Measurements from ENCODE around the gene DHX32. TPM values are rescaled to one million over a fixed set of nuclear protein-coding genes. Genes with fewer than 3 reads are reported as not detected.
"Not testable (repeated sequence)": the region's sequence is repeated elsewhere in the genome, so short reads cannot be mapped to it uniquely, and the experiment has no call there.

Gene DHX32
- total and polyA plus RNA-seq, 2 donors (not counting 3 experiments of a cell fraction or from before 2014, with no cell fraction given): 17.1 to 29.6 TPM

GRCh38 chr10:125889441-125889840 is 8.3 kb upstream of the DHX32 start:
- intact Hi-C loops (cut with micrococcal nuclease); H3K4me1 ChIP-seq (ENCODE audit: control insufficient read depth, extremely low read depth, insufficient read depth, low read length); BruUV-seq (replicated peaks); H3K9me3 ChIP-seq (replicated peaks; ENCODE audit: control insufficient read depth, insufficient read depth, low read length); H2AFZ ChIP-seq (ENCODE audit: low read depth, low read length); FAIRE-seq; DNase-seq (ENCODE audit: low read depth, low spot score); dilution Hi-C loops (cut with MboI; ENCODE audit: extremely low pct_ligation_motif_present, low sequenced_read_pairs); CTCF ChIA-PET; H4K20me1 ChIP-seq (replicated peaks; ENCODE audit: control insufficient read depth, extremely low read depth, insufficient read depth, low read length); H3K4me2 ChIP-seq (ENCODE audit: insufficient read depth, low read length); H3K9me1 ChIP-seq (replicated peaks; ENCODE audit: control insufficient read depth, extremely low read depth, insufficient read depth, low read length); H3K27ac ChIP-seq (ENCODE audit: insufficient read depth, low read depth, low read length); H3K27me3 ChIP-seq (ENCODE audit: control insufficient read depth in 2 of 2, insufficient read depth in 2 of 2, low read length in 2 of 2); H3K4me3 ChIP-seq (replicated peaks in 1 of 3; ENCODE audit: insufficient read depth in 1 of 3, low read depth in 1 of 3, low read length in 3 of 3); H3K36me3 ChIP-seq (ENCODE audit: control insufficient read depth in 2 of 2, extremely low read depth in 1 of 2, insufficient read depth in 2 of 2, low read length in 2 of 2); H3K9ac ChIP-seq (replicated peaks; ENCODE audit: extremely low read depth, insufficient read depth, low read length); POLR2A ChIA-PET: not testable (repeated sequence)
- peaks cover 10% of the 10 kb centered on the region for H3K79me2 ChIP-seq (ENCODE audit: control insufficient read depth, insufficient read depth, low read length)

- CTCF ChIA-PET: no interaction called here
- Histone ChIP-seq H3K4me1 (ENCODE audit: control insufficient read depth, extremely low read depth, insufficient read depth, low read length) (no peaks in the 10 kb centered on the region), H3K4me2 (ENCODE audit: insufficient read depth, low read length) (no peak overlapping the region), H3K4me3 (replicated peaks in 1 of 3; ENCODE audit: insufficient read depth in 1 of 3, low read depth in 1 of 3, low read length in 3 of 3) (no peak overlapping the region), H3K9ac (replicated peaks; ENCODE audit: extremely low read depth, insufficient read depth, low read length) (no peak overlapping the region), H3K27ac (ENCODE audit: insufficient read depth, low read depth, low read length) (no peak overlapping the region), H3K36me3 (ENCODE audit: control insufficient read depth in 2 of 2, extremely low read depth in 1 of 2, insufficient read depth in 2 of 2, low read length in 2 of 2) (no peaks in the 10 kb centered on the region), H4K20me1 (replicated peaks; ENCODE audit: control insufficient read depth, extremely low read depth, insufficient read depth, low read length) (no peaks in the 10 kb centered on the region), H2AFZ (ENCODE audit: low read depth, low read length) (no peak overlapping the region), H3K27me3 (ENCODE audit: control insufficient read depth in 2 of 2, insufficient read depth in 2 of 2, low read length in 2 of 2) (no peaks in the 10 kb centered on the region), H3K9me3 (replicated peaks; ENCODE audit: control insufficient read depth, insufficient read depth, low read length) (no peaks in the 10 kb centered on the region), H3K79me2 (ENCODE audit: control insufficient read depth, insufficient read depth, low read length) (peaks cover 2% of the 10 kb centered on the region), H3K9me1 (replicated peaks; ENCODE audit: control insufficient read depth, extremely low read depth, insufficient read depth, low read length) (no peaks in the 10 kb centered on the region)
- FAIRE-seq (no peak), DNase-seq (ENCODE audit: low read depth, low spot score) (no peak)
- no TSS peak for BruUV-seq (replicated peaks)
- intact Hi-C loops (cut with micrococcal nuclease): no loop called here
- dilution Hi-C loops (cut with MboI; ENCODE audit: extremely low pct_ligation_motif_present, low sequenced_read_pairs): no loop called here
- TF ChIP-seq JUN (IDR thresholded peaks at IDR 0.05; ENCODE audit: borderline replicate concordance, insufficient read depth, insufficient read length, low read depth) (no peak), MAX (IDR thresholded peaks at IDR 0.05; ENCODE audit: insufficient read depth, insufficient read length) (no peak), MYC (IDR thresholded peaks at IDR 0.05; ENCODE audit: low read depth, low read length) (no peak), FOS (IDR thresholded peaks at IDR 0.05; ENCODE audit: borderline replicate concordance, insufficient read depth, low read length) (peak; percentile 16), CTCF (IDR thresholded peaks at IDR 0.05; ENCODE audit: extremely low read depth in 1 of 2, insufficient read depth in 1 of 2, low read depth in 1 of 2, low read length in 2 of 2) (no peak), EZH2 (IDR thresholded peaks at IDR 0.05; ENCODE audit: borderline replicate concordance, low read depth, low read length, severe bottlenecking) (no peak), POLR2A (IDR thresholded peaks at IDR 0.05; ENCODE audit: low read depth, low read length) (no peak)
- POLR2A ChIA-PET: no interaction called here
These were observed 5.9 kb upstream of the DHX32 start for GRCh38 chr10:125886914-125887512.
